HepG2 (cell line): ENCODE data around the gene CNTRL.

Experiments
- NFKB2 ChIP-seq: sonication (generic); formaldehyde crosslinking; IDR thresholded peaks from 2 replicates; pipeline ENCODE4 v1.4.0; 2020; ENCODE audit warnings: missing genetic modification reagents, borderline replicate concordance
- USF2 ChIP-seq, 2 experiments: sonication (generic) in 1 of 2; formaldehyde crosslinking in 1 of 2; IDR thresholded peaks; 2 replicates each; pipeline versions ENCODE4 v1.5.1 to v1.6.1; 2011 to 2020; ENCODE audit warnings: borderline replicate concordance in 1 of 2, low read depth in 1 of 2, low read length in 1 of 2, mild to moderate bottlenecking in 1 of 2, missing genetic modification reagents in 1 of 2, moderate library complexity in 1 of 2
- ZNF331 ChIP-seq: sonication (generic); formaldehyde crosslinking; IDR thresholded peaks from 2 replicates; pipeline ENCODE4 v1.4.0; 2020; ENCODE audit warnings: missing genetic modification reagents
- TF ChIP-seq, protein P1 (sequence below), 2 experiments: sonication (generic) in 1 of 2; formaldehyde crosslinking in 1 of 2; IDR thresholded peaks; 2 replicates each; pipeline versions ENCODE4 v1.4.0 to v1.6.1; 2018 to 2020; ENCODE audit warnings: missing genetic modification reagents in 2 of 2, borderline replicate concordance in 1 of 2, low read depth in 1 of 2, mild to moderate bottlenecking in 1 of 2, missing biosample characterization in 1 of 2
- TF ChIP-seq, protein P2 (sequence below): sonication (generic); formaldehyde crosslinking; IDR thresholded peaks from 2 replicates; pipeline ENCODE4 v1.4.0; 2020; ENCODE audit warnings: mild to moderate bottlenecking, missing genetic modification reagents, borderline replicate concordance

DNA sequence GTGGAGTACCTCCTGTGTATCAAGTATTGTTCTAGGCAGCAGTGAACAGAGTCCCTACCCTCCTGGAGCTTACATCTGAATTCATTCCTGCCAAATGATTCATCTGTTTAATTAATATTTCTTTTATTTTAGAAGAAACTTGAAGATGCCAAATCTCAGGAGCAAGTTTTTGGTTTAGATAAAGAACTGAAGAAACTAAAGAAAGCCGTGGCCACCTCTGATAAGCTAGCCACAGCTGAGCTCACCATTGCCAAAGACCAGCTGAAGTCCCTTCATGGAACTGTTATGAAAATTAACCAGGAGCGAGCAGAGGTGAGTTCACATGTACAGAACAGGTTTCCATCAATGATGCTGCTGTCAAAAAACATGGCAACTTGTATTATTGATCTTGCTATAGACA is 69.0 kb downstream of the CNTRL start:
- no peak for TF ChIP-seq ZNF331
- TF ChIP-seq, protein P1, sequence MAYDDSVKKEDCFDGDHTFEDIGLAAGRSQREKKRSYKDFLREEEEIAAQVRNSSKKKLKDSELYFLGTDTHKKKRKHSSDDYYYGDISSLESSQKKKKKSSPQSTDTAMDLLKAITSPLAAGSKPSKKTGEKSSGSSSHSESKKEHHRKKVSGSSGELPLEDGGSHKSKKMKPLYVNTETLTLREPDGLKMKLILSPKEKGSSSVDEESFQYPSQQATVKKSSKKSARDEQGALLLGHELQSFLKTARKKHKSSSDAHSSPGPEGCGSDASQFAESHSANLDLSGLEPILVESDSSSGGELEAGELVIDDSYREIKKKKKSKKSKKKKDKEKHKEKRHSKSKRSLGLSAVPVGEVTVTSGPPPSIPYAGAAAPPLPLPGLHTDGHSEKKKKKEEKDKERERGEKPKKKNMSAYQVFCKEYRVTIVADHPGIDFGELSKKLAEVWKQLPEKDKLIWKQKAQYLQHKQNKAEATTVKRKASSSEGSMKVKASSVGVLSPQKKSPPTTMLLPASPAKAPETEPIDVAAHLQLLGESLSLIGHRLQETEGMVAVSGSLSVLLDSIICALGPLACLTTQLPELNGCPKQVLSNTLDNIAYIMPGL (CRISPR knock-in tag; IDR thresholded peaks at IDR 0.05; ENCODE audit: borderline replicate concordance in 1 of 2, low read depth in 1 of 2), result no peak
- no peak for TF ChIP-seq NFKB2 (CRISPR knock-in tag)
- TF ChIP-seq USF2 (IDR thresholded peaks at IDR 0.05; ENCODE audit: low read depth, low read length), result no peak
- no peak for TF ChIP-seq USF2 (CRISPR knock-in tag; IDR thresholded peaks at IDR 0.05; ENCODE audit: borderline replicate concordance)
- TF ChIP-seq, protein P2, sequence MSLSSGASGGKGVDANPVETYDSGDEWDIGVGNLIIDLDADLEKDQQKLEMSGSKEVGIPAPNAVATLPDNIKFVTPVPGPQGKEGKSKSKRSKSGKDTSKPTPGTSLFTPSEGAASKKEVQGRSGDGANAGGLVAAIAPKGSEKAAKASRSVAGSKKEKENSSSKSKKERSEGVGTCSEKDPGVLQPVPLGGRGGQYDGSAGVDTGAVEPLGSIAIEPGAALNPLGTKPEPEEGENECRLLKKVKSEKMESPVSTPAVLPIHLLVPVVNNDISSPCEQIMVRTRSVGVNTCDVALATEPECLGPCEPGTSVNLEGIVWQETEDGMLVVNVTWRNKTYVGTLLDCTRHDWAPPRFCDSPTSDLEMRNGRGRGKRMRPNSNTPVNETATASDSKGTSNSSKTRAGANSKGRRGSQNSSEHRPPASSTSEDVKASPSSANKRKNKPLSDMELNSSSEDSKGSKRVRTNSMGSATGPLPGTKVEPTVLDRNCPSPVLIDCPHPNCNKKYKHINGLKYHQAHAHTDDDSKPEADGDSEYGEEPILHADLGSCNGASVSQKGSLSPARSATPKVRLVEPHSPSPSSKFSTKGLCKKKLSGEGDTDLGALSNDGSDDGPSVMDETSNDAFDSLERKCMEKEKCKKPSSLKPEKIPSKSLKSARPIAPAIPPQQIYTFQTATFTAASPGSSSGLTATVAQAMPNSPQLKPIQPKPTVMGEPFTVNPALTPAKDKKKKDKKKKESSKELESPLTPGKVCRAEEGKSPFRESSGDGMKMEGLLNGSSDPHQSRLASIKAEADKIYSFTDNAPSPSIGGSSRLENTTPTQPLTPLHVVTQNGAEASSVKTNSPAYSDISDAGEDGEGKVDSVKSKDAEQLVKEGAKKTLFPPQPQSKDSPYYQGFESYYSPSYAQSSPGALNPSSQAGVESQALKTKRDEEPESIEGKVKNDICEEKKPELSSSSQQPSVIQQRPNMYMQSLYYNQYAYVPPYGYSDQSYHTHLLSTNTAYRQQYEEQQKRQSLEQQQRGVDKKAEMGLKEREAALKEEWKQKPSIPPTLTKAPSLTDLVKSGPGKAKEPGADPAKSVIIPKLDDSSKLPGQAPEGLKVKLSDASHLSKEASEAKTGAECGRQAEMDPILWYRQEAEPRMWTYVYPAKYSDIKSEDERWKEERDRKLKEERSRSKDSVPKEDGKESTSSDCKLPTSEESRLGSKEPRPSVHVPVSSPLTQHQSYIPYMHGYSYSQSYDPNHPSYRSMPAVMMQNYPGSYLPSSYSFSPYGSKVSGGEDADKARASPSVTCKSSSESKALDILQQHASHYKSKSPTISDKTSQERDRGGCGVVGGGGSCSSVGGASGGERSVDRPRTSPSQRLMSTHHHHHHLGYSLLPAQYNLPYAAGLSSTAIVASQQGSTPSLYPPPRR, result no peak
